RPMI7951 (cell line): ENCODE data around the gene CACNA1E. TPM values are rescaled to one million over a fixed set of nuclear protein-coding genes. Genes with fewer than 3 reads are reported as not detected.
"Not testable (repeated sequence)": the region's sequence is repeated elsewhere in the genome, so short reads cannot be mapped to it uniquely, and the experiment has no call there.

ENCODE experiments used
- DNase-seq: peaks from one replicate; pipeline ENCODE4 v3.0.0-alpha.2; 2012; ENCODE audit warnings: low read depth
- total RNA-seq: library from RNA; depleted of rRNA; stranded (reverse); fragments of >200 nt; shearing (Covaris generic); gene quantifications from 2 replicates; pipeline ENCODE4 v1.2.3, GENCODE V29; 2014

The CACNA1E gene
- total RNA-seq, 1 experiment from 2014 or later, result not detected

DNA sequence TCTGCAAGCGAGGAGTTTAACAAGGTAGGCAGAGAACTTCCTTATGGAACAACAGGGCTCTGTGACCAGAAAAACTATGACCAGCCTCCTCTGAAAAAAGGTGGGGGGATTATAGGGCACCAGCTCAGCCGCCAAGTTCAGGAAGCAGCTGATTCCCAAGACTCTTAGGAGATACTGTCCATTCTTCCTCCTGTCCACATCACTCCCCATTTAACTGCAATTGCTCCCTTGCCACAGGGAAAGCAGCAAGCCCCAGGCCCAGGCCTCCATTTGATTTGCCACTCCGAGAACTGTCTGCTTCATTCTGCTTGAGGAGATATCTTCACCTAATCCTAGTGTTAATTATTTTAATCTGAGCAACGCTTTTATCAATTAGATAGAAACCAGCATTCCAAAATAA lies 323.9 kb downstream of the CACNA1E start:
- DNase-seq, result no peak

DNA sequence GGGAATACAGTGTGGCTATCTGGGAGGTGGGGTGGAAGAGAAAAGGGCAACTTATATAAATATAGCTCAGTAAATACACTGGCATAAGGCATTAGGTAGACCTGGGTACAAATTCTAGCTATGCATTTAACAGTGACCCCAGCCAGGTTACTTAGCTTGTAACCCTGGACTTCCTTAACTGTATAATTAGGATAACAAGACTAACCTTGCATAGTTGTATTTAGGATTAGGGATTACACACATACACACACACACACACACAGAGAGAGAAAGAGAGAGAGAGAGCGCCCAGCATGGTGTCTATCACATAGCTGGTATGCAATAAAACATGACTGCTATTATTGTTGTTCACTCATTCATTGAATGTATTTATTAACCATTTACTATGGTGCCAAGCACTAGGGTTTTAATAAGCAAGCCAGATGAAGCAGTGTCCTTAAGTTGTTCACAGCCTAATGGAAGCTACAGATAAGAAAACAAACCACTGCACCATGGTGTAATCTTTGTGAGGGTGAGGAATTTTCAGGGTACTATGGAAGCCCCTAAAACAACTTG lies 326.8 kb downstream of the CACNA1E start:
- no peak for DNase-seq

DNA sequence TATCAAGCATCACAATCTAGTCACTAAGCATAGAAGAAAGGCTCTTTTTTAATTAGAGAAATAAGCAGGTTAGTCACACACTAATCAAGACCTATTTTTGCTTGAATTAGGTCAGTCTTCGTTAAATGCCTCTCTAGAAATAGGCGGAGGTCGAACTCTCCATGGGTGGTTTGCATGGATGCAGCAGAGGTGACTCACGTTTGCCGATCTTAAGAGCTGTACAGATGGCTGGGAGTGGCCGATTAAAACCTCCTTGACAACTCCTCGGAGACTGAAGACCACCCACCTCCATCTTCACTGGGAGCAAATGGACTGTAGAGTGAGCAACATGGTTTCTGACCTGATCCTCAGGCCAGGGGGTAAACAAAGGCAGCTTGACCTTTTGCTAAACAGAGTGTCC lies 328.9 kb downstream of the CACNA1E start:
- DNase-seq, result no peak

DNA sequence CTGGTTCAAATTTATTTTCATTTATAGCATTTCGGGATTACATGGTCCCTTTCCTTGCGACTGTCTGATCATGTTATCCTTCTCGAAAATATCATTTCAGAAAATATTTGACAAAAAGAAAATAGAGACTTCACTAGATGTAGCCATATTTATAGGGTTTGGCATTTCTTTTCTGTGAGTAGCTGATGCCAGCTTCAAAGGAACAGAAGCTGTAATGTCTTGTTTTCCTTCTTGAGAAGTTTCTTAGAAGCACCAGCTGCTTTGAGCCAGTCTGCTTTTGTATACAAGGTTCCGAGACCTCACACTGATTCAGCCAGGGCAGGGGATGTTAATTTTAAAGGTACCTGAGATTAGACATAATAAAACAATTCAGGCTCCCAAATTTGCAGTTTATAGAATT lies 329.9 kb downstream of the CACNA1E start:
- no peak for DNase-seq

- DNase-seq, result no peak
Observed at GRCh38 chr1:181816608-181817007, 333.3 kb downstream of the CACNA1E start.

- DNase-seq, result no peak
Observed at GRCh38 chr1:181817091-181817490, 333.8 kb downstream of the CACNA1E start.

GRCh38 chr1:181818459-181818858 lies 335.1 kb downstream of the CACNA1E start:
- DNase-seq, result no peak

- DNase-seq, result no peak
Observed at GRCh38 chr1:181818943-181819342, 335.6 kb downstream of the CACNA1E start.

DNA sequence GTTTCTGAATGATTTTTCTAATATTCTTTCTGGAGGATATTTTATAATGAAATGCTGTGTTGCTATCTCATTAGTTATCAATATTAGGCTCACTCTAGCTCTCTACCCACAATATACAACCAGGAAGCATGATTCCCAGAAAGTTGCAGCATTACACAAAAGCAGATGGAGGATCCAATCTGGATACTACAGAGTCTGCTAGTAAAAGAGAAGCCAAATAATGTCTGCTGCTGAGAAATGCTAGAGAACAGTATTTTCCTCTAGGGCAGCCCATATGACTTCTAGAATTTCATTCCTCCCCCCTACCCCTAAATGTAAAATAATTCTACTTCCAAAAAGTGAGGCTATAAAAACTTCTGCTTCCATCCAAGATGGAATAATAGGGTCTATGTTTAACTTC lies 338.4 kb downstream of the CACNA1E start:
- no peak for DNase-seq

- DNase-seq, result not testable (repeated sequence)
Observed at GRCh38 chr1:181832173-181832880, 349.0 kb downstream of the CACNA1E start.

- DNase-seq, result no peak
Observed at GRCh38 chr1:181846001-181846645, 362.8 kb downstream of the CACNA1E start.

GRCh38 chr1:181846681-181847080 lies 363.4 kb downstream of the CACNA1E start:
- no peak for DNase-seq

DNA sequence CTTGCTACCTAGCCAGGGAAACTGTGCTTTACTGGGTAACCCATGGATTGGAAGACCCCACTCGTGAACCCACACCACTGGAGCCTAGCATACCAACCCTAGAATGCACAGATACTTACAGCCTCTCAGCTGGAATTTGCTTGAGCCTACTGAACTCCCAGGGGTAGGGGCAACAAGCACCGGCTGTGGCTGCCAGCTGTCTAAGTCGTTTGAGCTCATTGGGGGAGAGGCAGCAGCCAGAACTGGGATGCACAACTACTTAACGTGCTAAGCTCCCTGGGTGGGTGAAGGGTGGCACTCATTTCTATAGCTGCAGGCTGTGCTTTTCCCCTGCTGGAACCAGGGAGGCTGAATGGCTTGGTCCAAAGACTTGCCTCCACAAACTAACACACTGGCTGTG lies 365.8 kb downstream of the CACNA1E start:
- DNase-seq, result no peak

GRCh38 chr1:181854212-181854611 lies 370.9 kb downstream of the CACNA1E start:
- DNase-seq, result not testable (repeated sequence)

DNA sequence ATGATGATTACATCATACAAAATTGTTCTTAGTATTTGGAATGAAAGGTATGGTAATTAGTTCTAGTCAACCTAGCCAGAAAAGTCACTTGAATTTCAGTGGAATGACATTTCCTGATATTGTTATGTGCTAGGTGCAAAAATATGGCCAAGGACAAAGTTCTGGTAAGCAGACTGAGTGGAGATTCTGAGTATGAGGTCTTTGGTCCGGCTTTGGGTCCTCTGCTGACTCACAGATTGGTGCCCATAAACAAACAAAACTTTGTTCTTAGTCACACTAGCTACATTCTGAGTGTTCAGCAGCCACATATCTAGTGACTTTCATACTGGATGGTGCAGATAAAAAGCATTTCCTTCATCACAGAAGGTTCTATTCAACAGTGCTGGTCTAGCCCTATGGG lies 372.1 kb downstream of the CACNA1E start:
- DNase-seq, result no peak
